Activated naive CD4-positive, alpha-beta T cell (primary cell): Measurements from ENCODE around the gene DIPK1B.

Experiments
- DNase-seq, 4 experiments: peaks; one replicate each; lab custom pipeline; 2025; lab: John Stamatoyannopoulos, UW

DIPK1B gene

GRCh38 chr9:136673088-136673974, 39.0 kb upstream of the DIPK1B start:
- no peak for DNase-seq

DNA sequence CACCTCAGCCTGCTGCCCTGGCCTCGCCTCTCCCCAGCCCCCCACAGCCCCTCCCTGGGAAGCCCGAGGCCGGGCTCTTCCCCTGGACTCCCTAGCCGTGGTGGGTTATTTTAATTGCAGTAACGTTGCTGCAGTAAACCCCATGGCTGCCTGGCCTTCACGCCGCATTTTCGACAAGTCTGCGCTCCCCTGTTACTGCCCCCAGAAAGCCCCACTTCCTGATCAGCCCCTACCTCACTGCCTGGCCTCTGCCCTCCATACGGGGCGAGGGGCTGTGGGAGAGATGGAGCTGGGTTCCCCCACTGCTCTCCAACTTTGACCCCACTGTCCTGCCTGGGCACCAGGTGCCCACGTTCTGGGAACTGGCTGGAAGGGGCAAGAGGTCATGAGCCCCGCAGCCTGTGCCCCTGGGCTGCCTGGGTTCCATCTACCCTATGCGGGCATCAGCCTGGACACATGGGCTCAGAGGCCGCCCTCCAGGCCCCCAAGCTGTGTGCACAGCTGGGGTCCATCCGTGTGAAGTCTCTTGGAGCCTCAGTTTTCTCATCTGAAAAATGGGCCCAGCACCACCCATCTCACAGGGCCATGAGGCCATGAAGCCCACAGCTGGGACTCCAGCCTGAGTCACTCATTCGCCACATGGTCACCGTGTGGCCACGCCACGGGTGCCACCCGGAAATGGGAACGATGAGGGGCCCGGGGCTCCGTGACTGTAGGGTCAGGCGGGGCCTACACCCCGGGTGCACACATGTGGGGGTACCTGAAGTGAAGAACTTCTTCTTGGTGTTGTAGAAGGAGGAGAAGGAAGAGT, 38.2 kb upstream of the DIPK1B start:
- no peak for DNase-seq

DNA sequence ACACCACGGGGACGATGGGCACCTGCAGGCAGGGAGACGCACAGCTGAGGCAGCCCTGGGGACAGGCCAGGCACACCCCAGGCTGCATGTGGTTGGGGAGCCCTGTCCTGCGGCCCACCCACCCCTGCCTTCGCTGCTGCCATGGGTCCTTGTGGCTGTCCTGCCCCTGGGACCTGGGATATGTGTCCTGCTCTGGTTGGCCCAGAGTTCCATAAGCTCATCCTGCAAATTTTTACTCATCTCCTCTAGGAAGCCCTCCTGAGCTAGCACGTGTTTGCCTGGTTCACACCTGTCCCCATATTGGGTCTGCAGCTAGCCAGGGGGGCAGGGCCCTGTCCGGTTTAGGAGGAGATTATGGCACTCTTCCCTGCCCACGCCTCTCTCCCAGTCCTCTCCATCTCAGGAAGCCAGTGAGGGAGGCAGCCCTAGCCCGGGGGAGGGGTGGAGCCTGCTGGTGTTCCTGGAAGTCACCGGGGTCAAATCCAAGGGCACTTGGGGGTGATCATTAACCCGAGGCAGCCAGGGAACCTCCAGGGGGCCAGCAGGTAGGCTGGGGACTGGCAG, 37.5 kb upstream of the DIPK1B start:
- no peak for DNase-seq

GRCh38 chr9:136675477-136676296, 36.7 kb upstream of the DIPK1B start:
- no peak for DNase-seq

- no peak for DNase-seq
Observed at GRCh38 chr9:136676297-136676794, 36.0 kb upstream of the DIPK1B start.

DNA sequence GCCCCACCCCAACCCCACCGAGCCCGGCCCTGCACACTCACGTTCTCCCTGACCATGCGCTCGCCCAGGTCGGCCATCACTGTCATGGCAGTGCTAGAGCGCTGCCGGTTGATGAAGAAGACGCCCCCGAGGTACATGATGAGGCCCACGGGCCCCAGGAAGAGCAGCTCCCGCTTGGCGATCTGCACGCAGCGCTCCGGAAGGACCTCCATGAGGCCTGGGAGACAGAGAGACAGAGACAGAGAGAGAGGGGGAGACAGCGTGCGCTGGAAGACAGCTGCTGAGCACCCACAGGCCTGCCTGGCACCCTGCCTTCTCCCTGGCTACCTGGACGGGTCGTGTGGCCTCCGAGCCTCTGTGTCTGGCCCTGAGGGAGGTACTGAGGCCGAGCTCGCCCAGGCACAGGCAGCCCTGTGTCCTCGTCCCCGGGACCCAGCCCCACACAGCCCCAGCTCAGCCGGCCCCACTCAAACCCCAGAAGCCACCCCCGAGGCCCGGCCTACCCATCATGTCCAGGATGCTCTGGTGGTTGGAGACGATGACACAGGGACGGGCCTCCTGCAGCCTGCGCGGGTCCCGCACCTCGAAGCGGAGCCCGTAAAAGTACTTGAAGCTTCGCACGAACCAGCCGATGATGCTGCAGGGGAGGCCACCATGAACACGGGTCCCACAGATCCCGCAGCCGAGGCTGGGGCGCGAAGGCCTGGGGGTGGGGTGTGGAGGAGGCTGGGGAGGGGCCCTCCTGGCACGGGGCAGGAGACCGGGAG, 35.3 kb upstream of the DIPK1B start:
- no peak for DNase-seq

DNA sequence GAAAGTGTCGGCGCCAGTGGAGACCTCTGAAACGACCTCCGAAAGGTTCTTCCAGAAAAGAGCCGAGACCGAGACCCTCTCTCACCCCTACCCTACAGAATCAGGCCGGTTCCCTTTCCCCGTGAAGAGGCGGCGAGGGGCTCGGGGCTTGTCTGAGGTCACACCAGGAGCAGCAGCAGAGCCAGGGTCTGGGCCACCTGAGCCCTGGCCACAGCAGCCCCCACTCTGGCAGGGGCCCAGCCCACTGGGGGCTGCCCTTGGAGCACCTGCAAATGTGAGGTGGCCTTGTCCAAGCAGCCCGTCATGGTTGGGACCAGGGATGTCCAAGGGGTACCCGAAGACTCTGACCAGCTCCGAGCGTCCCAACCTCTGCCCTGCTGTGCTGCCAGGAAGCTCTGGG, 34.3 kb upstream of the DIPK1B start:
- no peak for DNase-seq

DNA sequence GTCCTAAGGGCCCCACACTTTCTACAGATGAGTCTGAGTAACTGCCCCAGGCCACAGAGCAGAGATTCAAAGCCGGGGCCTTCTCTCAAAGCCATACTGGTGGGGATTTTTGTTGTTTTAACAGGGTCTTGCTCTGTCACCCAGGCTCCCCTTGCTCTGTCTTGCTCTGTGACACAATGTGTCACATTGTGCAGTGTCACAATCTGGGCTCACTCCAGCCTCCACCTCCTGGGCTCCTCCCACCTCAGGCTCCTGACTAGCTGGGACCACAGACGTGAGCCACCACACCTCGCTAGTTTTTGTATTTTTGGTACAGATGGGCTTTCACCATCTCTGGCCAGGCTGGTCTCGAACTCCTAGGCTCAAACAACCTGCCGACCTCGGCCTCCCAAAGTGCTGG, 33.7 kb upstream of the DIPK1B start:
- DNase-seq, result no peak

GRCh38 chr9:136679431-136679941, 32.9 kb upstream of the DIPK1B start:
- DNase-seq, result no peak

DNA sequence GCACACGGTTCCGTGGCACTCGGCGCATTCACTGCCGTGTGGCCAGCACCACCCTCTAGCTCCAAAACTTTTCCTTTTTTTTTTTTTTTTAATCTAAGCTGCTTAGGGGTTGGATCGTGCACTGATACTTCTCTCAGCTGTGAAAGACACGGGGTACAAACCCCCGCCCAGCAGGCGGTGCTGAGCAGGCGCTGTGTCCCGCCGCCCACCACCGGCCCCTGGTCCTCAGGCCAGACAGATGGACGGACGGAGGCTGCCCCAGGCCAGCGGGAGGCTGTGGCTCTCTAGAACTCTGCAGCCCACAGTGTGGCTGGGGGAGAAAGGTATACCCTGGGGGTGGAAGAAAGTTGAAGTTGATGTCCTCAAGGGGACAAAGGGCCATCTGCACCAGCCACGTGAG, 31.3 kb upstream of the DIPK1B start:
- DNase-seq, result no peak

DNA sequence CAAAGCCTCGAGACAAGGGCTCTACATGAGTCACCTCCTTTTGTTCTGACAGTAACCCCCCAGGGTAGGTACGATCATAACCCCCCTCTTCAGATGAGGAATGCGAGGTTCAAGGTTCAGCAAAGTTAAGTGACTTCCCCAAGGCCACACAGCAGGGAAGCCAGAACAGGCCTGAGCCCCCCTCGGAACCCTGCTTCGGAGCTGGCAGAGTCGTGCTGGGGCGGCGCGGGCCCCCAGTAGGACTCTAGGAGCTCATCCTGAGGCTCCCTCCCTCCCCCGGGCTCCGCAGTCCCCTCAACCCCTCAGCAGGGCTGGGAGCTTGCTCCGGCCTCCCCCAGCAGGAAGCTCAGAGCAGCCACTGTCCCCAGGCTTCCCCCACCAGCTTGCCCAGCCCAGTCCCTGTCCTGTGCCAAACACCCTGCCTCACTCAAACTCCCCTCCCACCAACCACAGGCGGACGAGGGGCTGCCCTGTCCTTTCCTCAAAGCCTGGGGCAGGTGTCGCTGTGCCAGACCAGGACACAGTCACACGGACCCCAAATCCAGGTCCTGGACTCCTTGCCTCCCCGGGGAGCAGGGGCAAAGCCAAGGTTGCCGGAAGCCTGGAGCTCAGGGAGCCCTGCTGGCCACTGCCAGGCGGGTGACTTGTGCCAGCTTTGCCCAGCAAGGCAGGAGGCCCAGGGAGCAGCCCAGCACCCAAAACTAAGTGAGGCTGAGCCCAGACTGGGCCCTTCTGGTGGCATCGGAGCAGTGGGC, 30.2 kb upstream of the DIPK1B start:
- DNase-seq, result no peak

DNA sequence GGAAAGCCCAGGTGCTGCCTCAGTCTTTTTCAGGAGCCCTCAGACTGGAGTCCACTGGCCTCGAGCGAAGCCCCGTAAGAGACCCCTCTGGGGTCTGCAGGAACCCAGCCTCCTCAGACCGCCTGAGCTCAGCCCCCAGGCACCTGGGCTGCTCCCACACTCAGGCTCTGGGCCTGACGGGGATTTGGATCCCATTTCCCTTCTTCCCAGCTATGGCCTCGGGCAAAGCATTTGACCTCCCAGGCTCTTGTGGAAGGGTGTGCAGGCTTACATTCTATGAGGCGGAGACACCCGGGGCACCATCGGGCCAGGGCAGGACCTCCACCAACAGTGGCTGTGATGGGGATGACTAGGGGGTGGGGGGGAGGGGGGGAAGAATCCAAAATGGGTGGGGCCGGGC, 29.7 kb upstream of the DIPK1B start:
- DNase-seq, result no peak

- no peak for DNase-seq
Observed at GRCh38 chr9:136683173-136683745, 29.1 kb upstream of the DIPK1B start.

GRCh38 chr9:136683755-136684154, 28.6 kb upstream of the DIPK1B start:
- no peak for DNase-seq

GRCh38 chr9:136684339-136684738, 28.0 kb upstream of the DIPK1B start:
- DNase-seq, result no peak

DNA sequence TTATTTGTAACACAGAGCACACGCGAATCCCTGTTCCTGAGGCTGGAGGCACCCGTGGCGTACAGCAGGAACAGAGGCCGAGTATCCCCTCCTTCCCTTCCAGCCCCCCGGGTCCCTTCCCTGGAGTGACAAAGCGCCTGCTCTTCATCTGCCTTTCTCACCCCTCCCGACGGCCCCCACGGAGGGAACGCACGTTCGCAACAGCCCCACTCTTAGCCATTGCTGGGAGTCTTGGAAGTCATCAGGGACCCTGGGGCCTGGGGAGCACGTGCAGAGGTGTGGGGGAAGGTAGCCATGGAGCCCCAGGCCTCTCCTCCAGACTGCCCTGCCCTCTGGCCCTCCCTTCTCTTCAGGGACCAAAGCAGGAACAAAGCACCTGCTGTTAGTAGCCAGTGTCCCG, 27.6 kb upstream of the DIPK1B start:
- DNase-seq, result no peak

GRCh38 chr9:136685216-136685615, 27.2 kb upstream of the DIPK1B start:
- no peak for DNase-seq

DNA sequence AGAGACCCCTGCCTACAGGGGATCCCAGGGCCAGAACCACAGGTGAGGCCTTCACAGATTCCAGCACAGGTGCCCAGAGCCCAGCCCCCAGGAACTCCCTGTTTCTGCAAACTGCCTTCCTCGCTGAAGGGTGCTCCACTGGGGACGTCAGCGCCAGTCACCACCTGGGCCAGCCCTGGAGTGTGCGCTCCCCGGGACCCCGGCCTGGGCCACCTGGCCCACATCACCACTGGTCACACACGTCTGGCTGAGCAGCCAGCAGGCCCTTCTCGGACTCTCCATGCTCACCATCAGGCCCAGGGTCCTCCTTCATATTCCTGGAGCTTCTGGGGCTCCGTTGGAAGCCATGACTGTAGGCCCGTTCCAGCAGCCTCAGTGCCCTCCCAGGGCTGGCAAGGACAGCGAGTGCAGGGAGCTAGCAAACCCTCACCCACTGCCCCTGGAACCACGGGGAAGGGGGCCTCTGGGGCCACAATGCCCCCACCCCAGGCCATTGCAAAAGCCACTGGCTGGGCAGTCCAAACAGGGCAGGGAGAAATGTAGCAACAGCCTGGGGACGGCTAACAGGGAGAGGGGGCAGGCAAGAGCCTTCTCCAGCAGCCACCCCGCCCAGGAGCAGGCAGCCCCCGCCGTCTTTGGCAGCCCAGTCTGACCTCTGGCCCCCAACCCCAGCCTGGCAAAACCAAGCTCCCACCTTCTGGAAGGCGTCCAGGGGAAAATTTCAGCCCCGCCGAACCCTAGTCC, 26.4 kb upstream of the DIPK1B start:
- no peak for DNase-seq

DNA sequence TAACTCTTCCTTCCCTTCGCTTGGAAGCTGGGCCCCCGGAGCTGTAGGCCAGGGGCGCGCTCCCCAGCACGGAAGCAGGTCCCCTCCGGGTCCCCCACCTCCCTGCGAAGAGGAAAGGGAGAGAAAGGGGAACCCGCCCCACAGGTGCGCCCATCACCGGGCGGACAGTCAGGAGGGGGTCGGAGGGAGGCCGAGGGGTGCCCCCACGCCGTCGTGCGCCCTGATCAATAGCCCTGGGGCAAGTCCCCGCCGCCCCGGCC, 25.9 kb upstream of the DIPK1B start:
- no peak for DNase-seq
